ENCODE measurements around the gene RAB25.
A peak's percentile ranks its signal among the peaks of the same experiment; 100 is the strongest.
"Not testable (repeated sequence)": the region's sequence is repeated elsewhere in the genome, so short reads cannot be mapped to it uniquely, and the experiment has no call there.

RAB25 gene

GRCh38 chr1:156104065-156104810 is 43.3 kb downstream of the RAB25 start:
- peak; percentile 45 for DNase-seq

GRCh38 chr1:156104861-156105832 is 44.2 kb downstream of the RAB25 start:
- DNase-seq: no peak

- no peak for DNase-seq
Measured at GRCh38 chr1:156106624-156107488, 45.9 kb downstream of the RAB25 start.

- DNase-seq: no peak
Measured at GRCh38 chr1:156108057-156108456, 47.1 kb downstream of the RAB25 start.

DNA sequence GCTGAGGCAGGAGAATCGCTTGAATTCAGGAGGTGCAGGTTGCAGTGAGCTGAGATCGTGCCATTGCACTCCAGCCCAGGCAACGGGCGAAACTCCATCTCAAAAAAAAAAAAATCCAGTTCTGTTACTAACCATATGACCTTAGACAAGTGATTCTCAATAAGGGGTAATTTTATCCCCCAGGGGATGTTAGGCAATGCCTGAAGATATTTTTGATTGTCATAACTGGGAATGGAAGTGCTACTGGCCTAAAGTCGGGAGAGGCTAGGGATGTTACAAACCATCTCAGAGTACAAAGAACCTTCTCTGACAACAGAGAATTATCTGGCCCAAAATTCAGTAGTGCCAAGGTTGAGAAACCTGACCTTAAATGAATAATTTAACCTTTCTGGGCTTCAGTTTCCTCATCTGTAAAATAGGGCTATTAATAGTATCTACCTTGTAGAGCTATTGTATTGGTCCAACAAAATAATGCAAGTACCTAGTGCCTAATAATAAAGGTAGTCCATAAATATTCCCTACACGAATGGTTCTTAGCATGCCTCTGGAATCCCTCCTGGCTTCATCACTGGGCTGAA is 47.8 kb downstream of the RAB25 start:
- DNase-seq: no peak

- no peak for DNase-seq
Measured at GRCh38 chr1:156110252-156110651, 49.3 kb downstream of the RAB25 start.

- DNase-seq: no peak
Measured at GRCh38 chr1:156111355-156111962, 50.5 kb downstream of the RAB25 start.

GRCh38 chr1:156112276-156113137 is 51.5 kb downstream of the RAB25 start:
- no peak for DNase-seq

DNA sequence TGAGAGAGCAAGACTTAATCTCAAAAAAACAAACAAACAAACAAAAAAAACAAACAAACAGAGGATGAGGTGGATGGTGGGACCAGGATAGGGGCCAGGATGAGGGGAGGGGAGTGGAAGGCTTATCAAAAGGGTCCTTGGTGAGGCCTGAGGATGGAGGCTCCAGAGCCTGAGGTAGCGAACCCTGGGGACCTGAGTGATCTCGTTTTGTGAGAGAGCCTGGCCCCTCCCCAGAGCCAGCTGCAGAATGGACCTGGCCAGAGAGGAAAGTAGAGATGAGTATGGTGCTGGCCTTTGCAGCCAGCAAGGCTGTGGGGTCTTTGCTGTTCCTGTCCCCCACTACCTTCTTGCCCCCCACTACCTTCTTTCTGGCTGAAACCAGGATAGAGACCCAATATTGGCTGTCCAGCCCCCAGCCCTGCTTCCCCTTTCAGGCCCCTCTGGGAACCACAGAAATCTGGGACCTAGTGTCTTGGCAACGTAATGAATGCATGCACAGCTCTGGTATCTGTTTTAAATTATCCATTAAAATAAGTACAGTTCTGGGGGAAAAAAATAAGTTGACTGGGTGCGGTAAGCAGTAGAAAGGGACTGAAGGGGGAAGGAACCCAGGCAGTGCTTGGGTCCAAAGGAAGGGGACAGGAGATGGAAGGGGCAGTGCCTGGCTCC is 52.5 kb downstream of the RAB25 start:
- no peak for DNase-seq

DNA sequence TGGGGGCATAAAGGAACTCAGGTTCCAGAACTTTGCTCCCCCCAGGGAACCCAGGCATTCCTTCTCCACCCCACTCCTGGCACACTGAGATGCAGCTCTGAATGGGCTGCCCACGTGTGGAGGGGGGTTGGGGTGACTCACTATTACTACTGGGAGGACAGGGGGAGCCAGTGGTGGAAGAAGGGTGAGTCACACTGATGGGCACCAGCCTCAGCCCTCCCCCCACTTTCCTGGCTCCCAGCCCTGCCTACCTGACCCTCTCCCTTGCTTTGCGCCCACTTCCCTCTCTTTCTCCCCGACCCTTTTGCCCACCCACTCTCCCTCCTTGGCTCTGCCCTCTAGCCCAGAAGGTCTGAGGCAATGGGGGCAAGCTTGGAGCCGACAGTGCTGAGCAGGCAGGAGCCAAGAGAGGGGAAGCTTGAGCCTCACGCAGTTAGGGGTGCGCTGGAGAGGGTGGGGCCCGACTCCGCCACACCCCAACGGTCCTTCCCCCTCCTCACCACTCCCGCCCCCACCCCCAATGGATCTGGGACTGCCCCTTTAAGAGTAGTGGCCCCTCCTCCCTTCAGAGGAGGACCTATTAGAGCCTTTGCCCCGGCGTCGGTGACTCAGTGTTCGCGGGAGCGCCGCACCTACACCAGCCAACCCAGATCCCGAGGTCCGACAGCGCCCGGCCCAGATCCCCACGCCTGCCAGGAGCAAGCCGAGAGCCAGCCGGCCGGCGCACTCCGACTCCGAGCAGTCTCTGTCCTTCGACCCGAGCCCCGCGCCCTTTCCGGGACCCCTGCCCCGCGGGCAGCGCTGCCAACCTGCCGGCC is 53.4 kb downstream of the RAB25 start, which contains the start of gene LMNA:
LMNA (plus strand) TSS at position 611 of the 818 bp plus-strand sequence. CDS start 208 bp downstream, outside the sequence.
- peak; percentile 86 for DNase-seq

GRCh38 chr1:156114919-156115513 is 54.1 kb downstream of the RAB25 start:
- DNase-seq: peak; percentile 27

DNA sequence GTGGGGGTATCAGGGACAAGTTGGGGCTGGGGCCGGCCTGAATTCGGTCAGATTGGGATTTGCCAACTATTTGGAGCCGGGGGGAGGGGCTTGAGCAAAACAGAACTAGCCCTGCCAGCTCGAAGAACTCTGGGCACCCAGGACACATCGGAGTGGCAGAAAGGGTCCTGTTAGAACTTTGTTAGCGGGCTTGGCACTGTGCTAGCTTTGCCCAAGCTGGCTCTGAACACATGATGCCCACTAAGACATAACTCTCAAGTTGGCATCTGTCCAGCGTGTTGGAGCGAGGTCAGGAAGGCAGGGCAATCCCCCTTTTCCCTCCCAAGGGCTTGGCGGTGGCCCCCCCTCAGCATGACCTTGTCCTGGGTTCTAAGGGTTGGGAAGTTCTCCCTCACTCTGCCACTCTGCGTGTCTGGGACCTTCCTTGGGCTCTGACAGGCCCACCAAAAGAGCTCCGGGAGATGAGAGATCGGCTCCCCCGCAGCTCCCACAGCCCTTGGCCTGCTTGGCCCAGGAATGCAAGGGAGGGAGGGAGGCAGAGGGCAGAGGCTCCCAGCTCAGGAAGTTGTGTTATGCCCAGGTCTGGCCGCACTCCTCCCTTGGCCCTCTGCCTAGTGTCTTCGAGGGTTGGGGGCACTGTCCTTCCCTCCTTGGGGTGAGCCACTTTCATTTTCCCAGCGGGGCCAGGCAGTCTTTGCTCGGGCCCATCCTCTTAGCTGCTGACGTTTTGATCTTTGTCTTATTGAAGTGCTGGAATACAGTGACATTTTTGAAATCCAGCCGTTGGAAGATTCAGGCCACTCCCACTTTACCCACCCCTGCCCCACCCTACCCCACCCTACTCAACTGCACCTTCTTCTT is 54.8 kb downstream of the RAB25 start:
- peak; percentile 22 for DNase-seq

DNA sequence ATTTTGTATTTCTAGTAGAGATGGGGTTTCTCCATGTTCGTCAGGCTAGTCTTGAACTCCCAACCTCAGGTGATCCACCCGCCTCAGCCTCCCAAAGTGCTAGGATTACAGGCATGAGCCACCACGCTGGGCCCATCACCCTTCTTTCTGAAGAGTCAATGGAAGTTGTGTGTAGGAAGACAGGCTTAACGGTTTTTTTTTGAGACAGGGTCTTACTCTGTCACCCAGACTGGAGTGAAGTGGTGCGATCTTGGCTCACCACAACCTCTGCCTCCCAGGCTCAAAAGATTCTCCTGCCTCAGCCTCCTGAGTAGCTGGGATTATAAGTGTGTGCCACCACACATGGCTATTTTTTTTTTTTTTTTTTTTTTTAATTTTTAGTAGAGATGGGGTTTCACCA is 55.8 kb downstream of the RAB25 start:
- DNase-seq: not testable (repeated sequence)

GRCh38 chr1:156117414-156118176 is 56.6 kb downstream of the RAB25 start:
- no peak for DNase-seq

GRCh38 chr1:156118177-156118868 is 57.4 kb downstream of the RAB25 start:
- no peak for DNase-seq

DNA sequence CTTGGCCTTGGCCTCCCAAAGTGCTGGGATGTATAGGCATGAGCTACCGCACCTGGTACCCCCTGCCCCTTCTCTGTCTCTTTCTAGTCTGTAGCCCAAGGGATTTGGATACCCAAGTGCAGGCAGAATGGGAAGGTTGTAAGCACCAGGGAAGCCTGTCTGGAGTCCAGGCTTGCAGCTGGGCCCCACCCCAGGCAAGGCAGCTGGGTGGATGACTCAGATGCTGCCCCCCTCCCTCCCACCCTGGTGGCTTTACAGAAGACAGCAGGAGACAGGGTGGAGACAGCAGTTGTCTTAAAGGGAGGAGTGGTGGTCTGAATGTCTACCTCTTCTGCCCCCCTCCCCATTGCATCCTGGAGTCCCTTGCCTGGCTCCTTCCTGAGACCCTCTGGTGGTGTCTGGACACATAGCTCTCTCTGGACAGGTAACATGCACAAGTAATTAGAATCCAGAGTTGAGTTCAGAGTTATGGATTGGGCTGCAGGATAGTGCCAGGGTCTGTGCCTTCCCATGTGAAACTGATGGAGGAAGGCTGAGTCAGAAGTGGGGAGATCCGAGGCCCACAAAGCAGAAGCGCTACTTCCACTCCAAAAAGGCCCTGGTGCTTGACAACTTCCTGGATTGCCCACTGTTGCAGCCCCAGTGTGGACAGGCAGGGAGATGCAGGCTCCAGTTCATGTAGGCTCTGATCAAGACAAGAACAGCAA is 58.7 kb downstream of the RAB25 start:
- DNase-seq: peak; percentile 70

Data from CD4-positive, alpha-beta T cell treated with Interleukin-6 for 4 hours (primary cell).